HG03095 (cell line): ENCODE measurements around the gene INTS6.
"Not testable (repeated sequence)": the region's sequence is repeated elsewhere in the genome, so short reads cannot be mapped to it uniquely, and the experiment has no call there.

Experiments used
- ATAC-seq: cut with Tn5 transposase; IDR thresholded peaks from one replicate; pipeline ENCODE4 v1.9.1; 2021; ENCODE audit warnings: moderate library complexity; ENCODE audit not compliant: unreplicated experiment

Gene INTS6

GRCh38 chr13:51415339-51415738 lies 37.5 kb downstream of the INTS6 start:
- ATAC-seq: not testable (repeated sequence)

- ATAC-seq: no peak
Measured at GRCh38 chr13:51412431-51412830, 40.4 kb downstream of the INTS6 start.

- no peak for ATAC-seq
Measured at GRCh38 chr13:51405176-51405575, 47.7 kb downstream of the INTS6 start.

- ATAC-seq: no peak
Measured at GRCh38 chr13:51397262-51397941, 55.4 kb downstream of the INTS6 start.

- ATAC-seq: peak; percentile 75
Measured at GRCh38 chr13:51396352-51396751, 56.5 kb downstream of the INTS6 start.

- no peak for ATAC-seq
Measured at GRCh38 chr13:51394724-51395123, 58.1 kb downstream of the INTS6 start.

- ATAC-seq: no peak
Measured at GRCh38 chr13:51385114-51385513, 67.7 kb downstream of the INTS6 start.

GRCh38 chr13:51380269-51380668 lies 72.6 kb downstream of the INTS6 start:
- no peak for ATAC-seq

GRCh38 chr13:51373451-51373850 lies 79.4 kb downstream of the INTS6 start:
- no peak for ATAC-seq

- no peak for ATAC-seq
Measured at GRCh38 chr13:51371768-51372399, 81.0 kb downstream of the INTS6 start.

- no peak for ATAC-seq
Measured at GRCh38 chr13:51370811-51371210, 82.0 kb downstream of the INTS6 start.

GRCh38 chr13:51370116-51370515 lies 82.7 kb downstream of the INTS6 start:
- ATAC-seq: no peak

- no peak for ATAC-seq
Measured at GRCh38 chr13:51364404-51365008, 88.3 kb downstream of the INTS6 start.

GRCh38 chr13:51363625-51364024 lies 89.2 kb downstream of the INTS6 start:
- no peak for ATAC-seq

- ATAC-seq: no peak
Measured at GRCh38 chr13:51361106-51361505, 91.7 kb downstream of the INTS6 start.

GRCh38 chr13:51360489-51360888 lies 92.3 kb downstream of the INTS6 start:
- ATAC-seq: no peak

GRCh38 chr13:51359352-51359751 lies 93.5 kb downstream of the INTS6 start:
- ATAC-seq: no peak

GRCh38 chr13:51357928-51358595 lies 94.8 kb downstream of the INTS6 start:
- ATAC-seq: no peak

- no peak for ATAC-seq
Measured at GRCh38 chr13:51355217-51355616, 97.6 kb downstream of the INTS6 start.

GRCh38 chr13:51349016-51349415 lies 103.8 kb downstream of the INTS6 start:
- no peak for ATAC-seq

- no peak for ATAC-seq
Measured at GRCh38 chr13:51348069-51348967, 104.5 kb downstream of the INTS6 start.
